ENCODE data around the gene DNAJC2.

DNAJC2 gene

DNA sequence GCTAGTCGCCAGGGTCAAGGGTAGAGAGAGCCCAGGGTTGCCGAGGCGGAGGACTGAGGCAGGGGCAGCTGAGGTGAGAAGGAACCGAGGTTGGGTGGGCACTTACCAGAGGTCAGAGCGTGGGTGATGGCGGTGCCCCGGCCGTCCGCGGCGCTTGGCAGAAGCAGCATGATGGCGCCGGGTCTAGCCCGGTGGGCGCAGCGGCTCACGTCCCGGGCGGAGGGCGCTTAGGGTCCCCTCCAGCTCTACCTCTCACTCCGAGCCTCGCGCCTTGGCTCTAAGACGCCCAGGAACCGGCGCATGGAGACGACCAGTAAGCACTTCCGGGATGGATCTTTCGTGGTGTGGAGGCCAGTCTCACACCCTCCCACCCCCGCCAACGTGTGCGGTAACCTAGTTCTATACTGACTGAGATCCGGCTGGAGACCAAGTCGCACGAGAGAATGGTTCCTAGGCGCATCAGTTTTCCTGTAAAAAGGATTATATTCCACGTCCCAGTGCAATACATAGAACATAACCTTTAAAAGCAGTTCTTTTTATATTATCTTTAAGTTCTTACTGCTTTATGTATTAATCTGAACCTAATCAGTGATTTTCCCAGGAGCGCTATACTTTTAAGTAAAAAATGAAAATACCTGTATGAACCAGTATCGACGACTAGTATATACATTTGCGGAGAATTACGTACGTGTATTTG is at the start of gene DNAJC2:
Gene DNAJC2, minus strand, starts transcription at position 315 of the 697 bp plus-strand sequence. Its CDS starts 145 bp downstream, at position 170.
- DNase-seq (ENCODE audit: low read depth in 3 of 3, low spot score in 1 of 3), result peak; percentile 55 to 65 (median 65)

GRCh38 chr7:103391976-103392375 is 47.4 kb upstream of the DNAJC2 start:
- DNase-seq (ENCODE audit: low read depth in 3 of 3, low spot score in 1 of 3), result no peak

DNA sequence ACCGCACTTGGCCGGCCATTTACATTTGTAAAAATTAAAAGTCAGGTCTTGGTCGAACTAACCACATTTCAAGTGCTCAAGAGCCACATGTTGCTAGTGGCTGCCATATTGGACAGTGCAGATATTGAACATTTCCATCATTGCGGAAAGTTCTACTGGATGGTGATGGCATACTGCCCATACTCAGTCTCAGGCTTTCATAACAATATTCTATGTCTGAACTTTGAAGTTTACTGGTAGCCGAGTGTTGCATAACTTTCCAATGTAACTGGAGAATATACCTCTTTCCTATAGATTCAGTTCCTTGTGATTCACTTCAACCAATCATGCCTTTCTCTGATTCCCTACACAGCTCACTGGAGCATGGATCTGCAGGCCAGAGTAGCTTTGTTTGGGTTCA is 46.6 kb upstream of the DNAJC2 start:
- DNase-seq (ENCODE audit: low read depth in 3 of 3, low spot score in 1 of 3), result no peak

DNA sequence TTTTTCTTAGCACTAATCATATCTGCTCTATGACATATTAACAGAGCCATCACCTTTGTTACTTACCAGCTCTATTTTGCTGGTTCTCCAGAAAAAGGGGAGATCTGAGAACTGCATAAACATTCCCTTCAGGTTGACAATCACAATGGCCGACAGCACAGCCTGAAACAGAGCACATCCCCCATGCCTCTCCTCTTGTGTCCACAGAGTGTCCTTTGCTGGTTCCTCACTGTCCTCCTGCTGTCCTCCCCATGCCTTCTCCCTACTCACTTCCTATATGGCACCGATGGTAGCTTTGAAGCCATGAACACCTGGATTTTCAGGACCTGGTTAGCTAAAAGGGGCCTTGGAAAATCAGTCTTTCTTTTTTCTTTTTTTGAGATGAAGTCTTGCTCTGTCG is 44.7 kb upstream of the DNAJC2 start:
- DNase-seq (ENCODE audit: low read depth in 3 of 3, low spot score in 1 of 3), result no peak

- no peak for DNase-seq (ENCODE audit: low read depth in 3 of 3, low spot score in 1 of 3)
Observed at GRCh38 chr7:103388469-103389140, 44.0 kb upstream of the DNAJC2 start.

DNA sequence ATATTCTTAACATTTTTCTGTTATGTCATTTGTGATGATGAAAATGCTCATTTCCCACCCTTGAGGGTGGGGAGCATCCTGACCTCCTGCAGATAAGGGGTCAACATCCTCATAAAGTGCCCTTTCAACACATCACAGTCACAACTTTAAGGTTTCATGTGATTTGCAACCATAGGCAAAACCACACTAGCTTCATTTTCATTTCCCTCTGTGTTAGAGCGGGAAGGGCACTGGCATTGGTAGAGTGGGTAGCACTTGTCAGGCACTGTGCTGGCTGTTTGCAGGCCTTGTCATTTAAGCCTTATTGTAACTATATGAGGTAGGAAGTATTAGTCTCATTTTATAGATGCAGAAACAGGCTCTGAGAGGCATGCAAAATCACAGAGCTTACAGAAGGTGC is 42.7 kb upstream of the DNAJC2 start:
- no peak for DNase-seq (ENCODE audit: low read depth in 3 of 3, low spot score in 1 of 3)

- DNase-seq (ENCODE audit: low read depth in 3 of 3, low spot score in 1 of 3), result no peak
Observed at GRCh38 chr7:103382032-103382402, 37.5 kb upstream of the DNAJC2 start.

- DNase-seq (ENCODE audit: low read depth in 3 of 3, low spot score in 1 of 3), result no peak
Observed at GRCh38 chr7:103381280-103382031, 36.9 kb upstream of the DNAJC2 start.

DNA sequence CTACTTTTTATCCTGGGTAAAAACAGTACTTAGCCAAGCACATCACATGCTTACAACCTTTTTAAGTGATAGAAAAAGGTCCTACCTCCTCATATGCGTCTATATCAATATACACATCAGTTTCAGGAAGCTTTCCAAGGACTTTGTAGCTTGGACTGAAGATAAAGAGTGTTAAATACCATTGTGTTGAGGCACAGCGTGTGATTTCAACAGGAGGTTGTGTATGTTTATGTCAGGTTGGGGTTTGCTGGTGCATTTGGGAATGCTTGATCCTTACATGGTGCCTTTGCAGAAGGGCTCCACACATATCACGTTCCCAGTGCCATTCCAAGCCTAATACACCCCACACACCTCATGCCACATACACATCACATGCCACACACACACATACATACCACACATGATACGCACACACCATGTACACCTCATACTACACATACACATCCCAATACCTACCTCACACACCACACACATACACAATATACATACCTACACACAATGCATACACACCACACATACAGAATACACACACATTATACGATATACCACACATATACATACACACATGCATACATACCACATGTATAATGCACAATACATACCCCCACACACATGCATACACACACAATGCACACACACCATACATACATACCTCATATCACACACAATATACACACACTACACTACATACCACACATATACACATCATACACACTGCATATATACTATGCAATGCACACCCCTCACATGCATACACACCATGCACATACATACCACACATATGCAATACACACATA is 36.0 kb upstream of the DNAJC2 start:
- DNase-seq (ENCODE audit: low read depth in 3 of 3, low spot score in 1 of 3), result no peak

DNA sequence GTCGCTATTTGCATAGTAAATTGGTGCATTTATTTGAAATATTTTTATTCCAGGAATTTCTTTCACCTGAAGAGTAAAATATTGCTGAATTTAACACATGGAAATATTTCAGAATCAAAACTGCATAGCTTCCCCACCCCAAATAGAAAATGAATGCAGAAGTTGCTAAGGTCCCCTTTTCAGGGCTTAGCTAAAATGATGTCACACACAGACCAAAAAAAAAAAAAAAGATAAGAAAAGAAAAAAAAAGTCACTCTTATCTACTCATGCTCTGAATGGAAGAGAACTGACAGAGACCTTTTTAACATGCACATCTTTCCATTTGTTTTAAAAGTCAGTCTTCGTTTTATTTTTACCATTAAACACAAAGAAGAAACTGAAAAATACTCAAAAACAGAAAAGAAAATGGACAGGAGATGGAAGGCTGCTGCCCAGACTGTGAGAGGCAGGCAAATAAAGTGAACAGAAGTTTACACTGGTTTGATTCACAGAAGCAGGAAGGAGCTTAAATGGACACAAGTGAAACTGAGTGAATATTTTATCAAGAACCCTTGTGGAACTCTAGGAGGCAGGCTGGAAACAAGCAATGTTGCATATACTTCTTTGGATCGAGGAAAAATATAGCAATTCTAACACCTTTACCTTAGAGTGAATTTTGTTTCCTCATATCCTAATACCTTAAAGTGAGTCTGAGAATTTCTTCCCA is 34.9 kb upstream of the DNAJC2 start:
- DNase-seq (ENCODE audit: low read depth in 3 of 3, low spot score in 1 of 3), result no peak

DNA sequence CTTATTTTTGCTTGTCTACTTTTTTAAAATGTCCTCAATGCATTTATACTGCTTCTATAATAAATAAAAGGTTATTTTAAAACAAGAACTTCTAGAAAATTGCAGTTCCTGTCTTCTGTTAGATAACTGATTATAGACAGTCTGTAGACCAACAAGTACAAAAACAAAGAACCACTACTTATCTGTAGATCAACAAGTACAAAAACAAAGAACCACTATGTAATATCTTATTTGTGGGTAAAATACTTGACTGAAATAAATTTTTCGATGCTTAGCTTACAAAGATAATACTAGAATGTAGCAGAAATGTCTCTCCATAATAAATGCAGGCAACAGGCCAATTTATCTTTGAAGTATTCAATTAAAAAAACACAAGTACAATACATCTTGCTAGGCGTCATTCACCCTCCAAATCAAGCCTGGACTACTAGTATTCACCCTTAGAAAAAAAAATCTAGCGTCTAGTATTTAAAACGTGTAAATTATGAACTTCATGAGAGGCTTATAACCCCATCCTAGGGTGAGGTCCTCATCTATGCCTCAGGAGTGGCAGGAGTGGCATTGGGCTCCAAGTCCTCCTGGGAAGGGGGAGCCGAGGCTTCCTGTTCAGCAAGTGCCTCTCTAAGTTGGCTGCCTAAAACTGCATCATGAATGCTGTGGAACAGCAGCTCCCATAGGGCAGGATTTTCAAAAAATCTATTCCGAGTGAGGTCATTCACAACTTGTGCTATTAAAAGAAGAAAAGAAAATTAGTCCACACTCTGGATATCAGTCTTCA is 29.5 kb upstream of the DNAJC2 start:
- DNase-seq (ENCODE audit: low read depth in 3 of 3, low spot score in 1 of 3), result no peak

DNA sequence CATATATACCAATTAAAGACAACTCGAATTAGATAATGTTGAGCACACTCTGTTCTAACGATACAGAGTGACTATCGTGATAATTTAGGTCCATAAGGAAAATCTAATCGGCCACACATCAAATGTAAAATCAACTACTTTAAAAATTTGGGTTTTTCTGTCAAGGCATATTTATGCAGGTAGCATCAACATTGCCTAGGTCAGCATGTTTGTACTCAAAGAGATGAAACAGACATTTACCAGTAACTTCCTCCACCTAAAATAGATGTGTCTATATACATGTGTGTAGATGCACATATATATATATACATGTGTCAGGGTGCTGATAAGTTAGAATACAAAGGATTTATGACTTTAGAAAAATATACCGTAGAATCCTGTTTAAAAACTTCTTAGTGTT is 24.9 kb upstream of the DNAJC2 start:
- no peak for DNase-seq (ENCODE audit: low read depth in 3 of 3, low spot score in 1 of 3)

DNA sequence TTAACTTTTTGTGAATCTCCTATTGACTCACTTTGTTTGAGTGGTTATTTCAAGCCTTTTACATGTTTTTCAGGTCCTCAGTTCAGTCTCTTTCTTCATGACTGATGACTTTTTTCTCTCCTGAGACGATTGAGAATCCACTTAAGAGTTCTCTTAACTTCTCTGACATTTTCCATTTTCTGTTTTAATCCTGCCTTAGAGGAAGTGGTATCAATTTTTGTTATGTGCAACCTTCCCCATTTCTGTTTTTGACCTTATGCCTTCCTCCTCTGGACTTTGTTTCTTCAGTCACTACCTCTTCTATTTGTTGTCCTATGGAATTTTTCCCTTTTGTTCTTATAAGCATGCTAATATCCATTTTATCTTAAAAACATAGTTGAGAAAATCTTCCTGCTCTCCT is 5.2 kb upstream of the DNAJC2 start:
- no peak for DNase-seq (ENCODE audit: low read depth in 3 of 3, low spot score in 1 of 3)

GRCh38 chr7:103348959-103349358 is 4.4 kb upstream of the DNAJC2 start:
- no peak for DNase-seq (ENCODE audit: low read depth in 3 of 3, low spot score in 1 of 3)

- DNase-seq (ENCODE audit: low read depth in 3 of 3, low spot score in 1 of 3), result no peak
Observed at GRCh38 chr7:103348452-103348851, 3.9 kb upstream of the DNAJC2 start.

- DNase-seq (ENCODE audit: low read depth in 3 of 3, low spot score in 1 of 3), result peak; percentile 58 to 68 (median 67)
Observed at GRCh38 chr7:103347507-103348267, 3.1 kb upstream of the DNAJC2 start, which contains the start of gene PSMC2. Gene PSMC2 (plus strand): TSS chr7:103347643. CDS start chr7:103347712, 69 bp downstream.

GRCh38 chr7:103346396-103346795 is 1.8 kb upstream of the DNAJC2 start:
- no peak for DNase-seq (ENCODE audit: low read depth in 3 of 3, low spot score in 1 of 3)

DNA sequence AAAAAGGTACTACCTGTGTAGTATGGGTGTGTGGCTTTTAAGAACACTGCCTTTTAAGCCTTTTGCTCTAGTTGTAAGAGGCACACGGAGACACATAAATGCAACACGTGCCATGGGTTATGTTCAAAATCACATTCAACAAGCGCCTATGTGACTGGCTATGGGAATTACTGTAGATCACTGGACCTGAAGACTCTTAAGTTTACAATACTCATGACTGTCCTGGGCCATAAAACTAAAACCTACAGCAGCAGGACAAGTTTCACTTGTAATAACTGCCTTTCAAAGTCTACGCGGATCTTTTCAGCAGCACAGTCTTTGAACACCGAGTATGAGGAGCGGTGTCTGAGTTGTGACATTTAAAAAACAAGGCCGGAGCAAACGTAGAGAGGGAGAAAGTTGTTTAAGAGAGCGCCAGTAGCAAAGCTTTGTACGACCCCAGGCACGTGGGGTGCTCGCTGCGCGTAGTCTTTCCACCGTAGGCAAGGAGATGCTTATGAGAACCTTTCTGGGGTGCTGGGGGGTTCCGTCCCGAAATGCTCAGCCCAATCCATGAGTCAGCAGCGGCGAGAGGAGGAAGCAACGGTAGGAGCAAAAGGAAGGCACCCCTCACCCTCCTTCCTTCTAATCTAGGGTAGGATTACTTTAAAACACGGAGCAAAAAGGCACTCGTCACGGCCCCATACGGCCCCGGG is 662 bp downstream of the DNAJC2 start:
- DNase-seq (ENCODE audit: low read depth in 3 of 3, low spot score in 1 of 3), result peak in 1 of 3 donors; percentile 21

Measured in stimulated activated CD4-positive, alpha-beta T cell treated with anti-CD3 and anti-CD28 coated beads, TNF-alpha, amount 100 ng/mL, for 1 hour (primary cell).